Right renal pelvis (tissue), 4 donors: Measurements from ENCODE around the gene P2RX1. TPM values are rescaled to one million over a fixed set of nuclear protein-coding genes. Genes with fewer than 3 reads are reported as not detected.
"Not testable (repeated sequence)": the region's sequence is repeated elsewhere in the genome, so short reads cannot be mapped to it uniquely, and the experiment has no call there.

Source experiments
- DNase-seq, 4 donors: peaks; one replicate each; pipeline ENCODE4 v3.0.0-alpha.2; 2013; ENCODE audit warnings: low read depth in 4 of 4, low spot score in 3 of 4, missing footprints in 1 of 4
- polyA plus RNA-seq, 4 donors: library from polyadenylated mRNA; unstranded; fragments of 120-200 nt; gene quantifications; one replicate each; pipeline ENCODE4 v1.2.1, GENCODE V29; 2013; ENCODE audit not compliant: insufficient read length in 4 of 4

P2RX1 gene
- polyA plus RNA-seq, 4 donors = 0.87 to 1.6 (median 0.94) TPM

DNA sequence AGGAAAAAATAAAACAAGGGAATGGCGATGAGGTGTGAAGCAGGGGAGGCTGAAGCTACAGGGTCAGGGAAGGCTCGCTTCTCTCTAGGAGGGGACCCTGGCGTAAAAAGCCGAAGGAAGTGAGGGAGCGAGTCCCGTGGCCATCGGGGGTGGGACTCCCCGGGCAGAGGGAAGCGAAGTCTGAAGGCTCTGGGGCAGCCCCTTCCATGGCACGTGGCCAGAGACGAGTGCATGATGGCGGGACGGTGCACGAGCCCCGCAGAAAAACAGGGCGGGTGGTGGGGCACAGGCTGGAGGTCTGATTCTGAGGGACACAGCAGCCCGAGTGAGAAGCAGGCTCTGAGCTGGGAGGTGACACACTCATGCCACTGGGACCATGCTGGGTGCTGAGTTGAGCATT lies 49.2 kb downstream of the P2RX1 start:
- DNase-seq = no peak

DNA sequence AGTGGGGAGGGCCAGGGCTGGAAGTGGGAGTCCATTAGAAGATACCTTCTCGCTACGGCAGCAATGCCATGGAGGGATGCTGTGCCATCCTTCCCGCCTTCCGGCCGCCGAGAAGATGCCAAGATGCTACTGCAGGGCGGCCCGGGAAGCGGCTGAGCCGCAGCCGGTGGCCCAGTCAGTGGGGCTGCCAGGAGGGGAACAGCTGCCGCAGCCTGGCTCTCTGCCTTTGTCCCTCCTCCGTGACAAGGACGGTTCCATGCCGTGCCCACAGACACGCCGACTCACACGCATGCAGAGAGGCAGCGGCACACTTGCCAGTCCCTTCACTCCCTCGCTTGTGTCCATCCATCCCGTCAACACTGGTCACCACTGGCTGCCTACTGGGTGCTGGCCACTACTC lies 50.0 kb downstream of the P2RX1 start:
- DNase-seq = no peak

DNA sequence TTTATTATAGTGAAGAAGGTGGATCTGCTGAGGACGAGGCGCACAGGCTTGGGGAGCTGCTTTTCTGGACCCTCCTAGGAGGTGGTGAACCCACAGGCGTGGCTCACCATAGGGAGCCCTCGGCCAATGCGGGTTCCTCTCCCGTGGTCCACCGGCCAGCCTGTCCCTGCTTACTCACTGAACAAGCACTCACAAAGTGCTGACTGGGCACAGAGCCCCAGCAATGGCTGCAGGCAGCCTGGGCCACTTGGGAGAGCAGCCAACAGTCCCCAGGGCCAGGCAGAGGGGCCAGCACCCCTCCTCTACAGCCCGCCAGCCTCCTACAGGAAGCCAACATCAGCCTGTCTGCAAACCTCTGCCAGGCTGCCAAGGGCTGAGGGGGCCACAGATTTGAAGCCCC lies 51.1 kb downstream of the P2RX1 start:
- no peak for DNase-seq

DNA sequence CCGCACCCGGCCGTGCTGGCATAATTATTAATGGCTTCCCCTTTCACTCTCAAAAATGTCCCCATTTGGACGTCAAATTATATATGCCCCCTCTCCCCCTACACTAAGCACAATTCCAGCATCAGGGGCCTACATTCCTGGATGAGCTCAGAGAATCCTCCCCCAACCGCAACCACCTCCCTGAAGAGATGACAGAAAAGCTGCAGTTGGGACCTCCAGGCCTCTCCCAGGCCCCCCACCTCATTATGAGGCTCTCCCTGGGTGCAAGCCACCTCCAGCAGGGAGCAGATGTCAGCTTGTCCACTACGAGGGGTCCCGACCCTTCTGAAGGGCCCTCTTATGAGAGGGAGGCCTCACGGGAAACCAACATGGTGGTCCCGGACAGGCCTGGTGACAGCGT lies 51.7 kb downstream of the P2RX1 start:
- no peak for DNase-seq

DNA sequence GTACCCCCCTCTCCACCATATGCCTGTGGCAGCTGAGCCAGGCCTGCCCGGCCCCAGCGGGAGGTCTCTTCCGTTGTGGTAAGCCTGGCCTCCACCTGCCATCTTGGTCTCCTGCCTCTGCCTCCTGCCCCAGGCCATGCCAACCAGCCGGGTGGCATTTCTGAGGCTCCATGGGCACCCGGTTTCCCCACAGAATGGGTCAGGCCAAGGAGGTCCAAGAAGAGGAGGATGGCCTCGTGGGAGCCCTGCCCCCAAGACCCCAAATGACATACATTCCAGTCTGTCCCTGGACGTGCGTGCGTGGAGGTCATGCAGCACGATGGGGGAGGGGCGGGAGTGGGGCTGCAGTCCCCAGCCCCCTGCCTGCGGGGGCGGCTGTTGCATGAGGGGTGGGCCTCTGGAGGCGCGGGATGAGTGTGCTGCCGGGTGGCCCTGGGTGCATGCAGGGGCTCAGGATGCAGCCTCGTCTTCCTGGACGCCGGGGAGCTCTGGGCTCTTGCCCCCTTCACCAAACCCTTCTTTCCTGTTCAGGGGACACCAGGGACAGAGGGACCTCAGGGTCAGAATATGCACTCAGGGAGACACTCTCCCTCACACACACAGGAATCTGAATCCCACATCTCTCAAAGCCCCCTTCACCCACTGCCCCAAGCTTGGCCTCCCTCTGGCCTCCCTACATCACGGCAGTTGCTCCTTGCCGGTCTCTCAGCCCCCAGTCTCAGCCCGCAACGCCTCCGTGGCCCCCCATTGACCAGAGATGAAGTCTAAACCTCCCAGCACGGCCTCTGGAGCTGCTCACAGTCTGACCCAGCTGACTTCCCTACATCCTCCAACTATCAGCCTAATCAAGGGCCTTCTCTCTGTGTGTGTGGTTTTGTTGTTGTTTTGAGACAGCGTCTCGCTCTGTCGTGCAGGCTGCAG lies 54.2 kb downstream of the P2RX1 start:
- DNase-seq = no peak

DNA sequence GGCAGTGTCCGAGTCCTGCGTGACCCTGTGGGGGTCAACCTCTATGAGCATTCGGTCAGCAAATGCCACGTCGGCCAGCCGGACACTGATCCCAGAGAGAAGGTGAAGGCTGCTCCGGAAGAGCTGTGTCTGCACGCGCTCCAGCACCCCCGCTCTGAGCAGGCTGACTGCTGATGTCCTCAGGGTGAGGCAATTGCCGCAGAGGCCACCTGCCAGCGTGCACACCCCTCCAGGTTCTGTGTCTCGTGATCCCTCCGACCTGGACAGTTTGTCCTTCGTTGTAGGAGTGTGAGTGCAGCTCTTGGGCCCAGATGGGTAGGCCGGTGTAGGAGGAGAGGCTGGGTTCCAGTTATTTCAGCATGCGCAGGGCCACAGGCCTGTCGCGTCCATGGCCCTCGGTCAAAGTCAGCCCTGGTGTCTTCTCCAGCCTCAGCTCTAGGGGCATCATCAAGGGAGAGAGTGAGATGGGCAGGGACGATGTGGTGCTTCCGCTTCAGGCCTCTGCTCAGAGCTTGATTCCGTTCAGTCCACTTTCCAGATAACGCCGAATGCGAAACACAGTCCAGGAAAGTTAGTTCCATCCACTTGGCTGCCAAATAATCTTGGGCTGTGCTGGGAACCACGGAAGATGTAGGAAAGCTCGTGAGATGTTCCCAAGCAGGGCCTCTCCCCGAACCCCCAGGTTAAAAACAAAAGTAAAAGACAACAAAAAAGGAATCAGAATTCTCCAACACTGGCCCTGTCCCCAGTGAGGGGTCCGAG lies 55.1 kb downstream of the P2RX1 start:
- no peak for DNase-seq

DNA sequence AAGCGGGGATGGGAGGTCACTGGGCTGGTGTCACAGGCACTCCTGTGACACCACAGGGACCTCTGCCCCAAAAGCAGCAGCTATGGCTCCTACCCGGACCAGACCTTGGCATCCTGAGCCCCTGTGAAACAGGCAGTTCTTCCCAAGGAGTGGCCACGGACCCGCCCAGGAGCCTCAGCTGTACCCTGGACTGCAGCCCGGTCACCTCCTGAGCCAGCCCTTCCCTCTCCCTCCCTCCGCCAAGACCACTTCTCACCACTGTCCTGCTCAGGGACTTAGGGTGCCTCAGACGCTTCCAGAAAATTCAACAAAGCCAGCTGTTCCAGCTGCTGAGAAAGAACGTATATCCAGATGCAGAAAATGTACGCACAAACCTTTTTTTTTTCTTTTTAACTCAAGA lies 56.3 kb downstream of the P2RX1 start:
- no peak for DNase-seq

DNA sequence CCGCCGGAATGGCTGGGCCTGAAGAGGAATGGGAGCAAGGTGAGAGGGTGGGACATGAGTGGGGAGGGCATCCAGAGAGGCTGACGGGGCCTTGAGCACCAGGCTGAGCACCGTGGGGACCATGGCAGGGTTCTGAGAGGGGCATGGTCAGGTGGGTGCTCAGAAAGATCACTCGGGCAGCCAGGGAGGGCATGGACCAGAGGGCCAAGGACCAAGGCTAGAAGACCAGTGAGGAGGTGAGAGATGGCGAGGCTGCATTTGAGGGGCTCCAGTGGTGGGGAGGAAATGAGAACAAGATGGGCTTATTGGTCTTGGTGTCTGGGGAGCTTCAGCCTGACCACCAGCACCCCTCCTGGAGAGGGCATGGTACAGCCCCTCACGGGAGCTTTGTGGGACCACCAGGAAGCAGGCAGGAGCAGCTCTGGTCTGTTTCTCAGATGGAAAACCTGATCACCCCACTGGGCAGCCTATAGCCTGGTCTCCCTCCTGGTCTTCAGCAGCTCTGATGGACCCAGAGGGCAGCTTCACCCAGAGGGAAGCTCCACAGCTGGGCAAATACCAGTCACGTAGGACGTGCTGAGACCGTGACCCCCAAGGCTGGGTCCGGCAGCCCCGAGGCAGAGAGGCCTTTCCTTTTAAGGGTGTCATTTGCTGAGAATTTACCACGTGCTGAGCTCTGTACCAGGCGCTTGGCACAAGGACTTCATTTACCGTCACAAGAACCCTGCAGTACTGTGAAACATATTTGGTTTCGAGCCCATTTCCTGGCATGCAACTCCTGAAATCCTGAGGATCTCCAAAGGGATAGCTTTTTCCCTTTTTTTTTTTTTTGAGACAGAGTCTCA lies 58.8 kb downstream of the P2RX1 start:
- no peak for DNase-seq

DNA sequence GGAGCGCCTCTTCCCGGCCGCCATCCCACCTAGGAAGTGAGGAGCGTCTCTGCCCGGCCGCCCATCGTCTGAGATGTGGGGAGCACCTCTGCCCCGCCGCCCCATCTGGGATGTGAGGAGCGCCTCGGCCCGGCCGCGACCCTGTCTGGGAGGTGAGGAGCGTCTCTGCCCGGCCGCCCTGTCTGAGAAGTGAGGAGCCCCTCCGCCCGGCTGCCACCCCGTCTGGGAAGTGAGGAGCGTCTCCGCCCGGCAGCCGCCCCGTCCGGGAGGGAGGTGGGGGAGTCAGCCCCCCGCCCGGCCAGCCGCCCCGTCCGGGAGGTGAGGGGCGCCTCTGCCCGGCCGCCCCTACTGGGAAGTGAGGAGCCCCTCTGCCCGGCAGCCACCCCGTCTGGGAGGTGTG lies 62.1 kb downstream of the P2RX1 start:
- not testable (repeated sequence) for DNase-seq

DNA sequence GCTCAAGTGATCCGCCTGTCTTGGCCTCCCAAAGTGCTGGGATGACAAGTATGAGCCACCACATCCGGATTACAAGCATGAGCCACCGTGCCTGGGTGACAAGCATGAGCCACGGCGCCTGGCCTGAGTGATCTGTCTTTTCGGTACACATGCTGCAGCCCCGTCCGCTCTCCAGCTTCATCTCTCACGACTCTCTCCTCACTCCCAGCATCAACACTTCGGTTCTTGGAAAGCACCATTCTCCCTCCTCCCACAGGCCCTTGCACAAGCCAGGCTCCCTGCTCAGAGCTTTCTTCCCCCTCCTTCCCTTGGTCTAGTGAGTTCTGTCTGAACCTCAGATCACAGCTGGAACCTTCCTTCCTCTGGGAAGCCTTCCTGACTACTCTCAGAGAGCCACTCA lies 63.7 kb downstream of the P2RX1 start:
- no peak for DNase-seq

DNA sequence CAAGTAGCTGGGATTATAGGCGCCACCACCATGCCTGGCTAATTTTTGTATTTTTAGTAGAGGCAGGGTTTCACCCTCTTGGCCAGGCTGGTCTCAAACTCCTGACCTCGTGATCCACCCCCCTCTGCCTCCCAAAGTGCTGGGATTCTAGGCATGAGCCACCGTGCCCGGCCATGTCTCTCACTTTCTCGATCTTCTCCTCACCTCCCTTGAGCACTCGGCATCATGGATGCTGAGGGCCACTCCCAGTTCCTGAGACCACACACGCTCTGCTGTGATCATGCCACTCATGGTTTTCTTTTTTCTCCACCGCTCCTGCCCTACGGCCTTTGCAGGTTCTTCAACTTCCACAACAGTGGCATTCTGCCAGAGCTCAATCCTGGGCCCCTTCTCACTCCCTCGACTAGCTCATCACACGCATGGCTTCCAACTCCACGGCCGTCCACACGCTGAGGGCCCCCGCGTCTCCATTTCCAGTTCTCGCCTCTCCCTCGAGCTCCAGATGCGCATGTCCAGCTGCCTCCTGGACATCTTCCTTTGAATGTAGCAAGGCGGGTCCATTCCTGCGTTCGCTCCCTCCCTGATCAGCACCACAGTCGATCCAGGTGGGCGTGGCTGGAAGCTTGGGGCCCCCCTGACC lies 64.7 kb downstream of the P2RX1 start:
- no peak for DNase-seq

DNA sequence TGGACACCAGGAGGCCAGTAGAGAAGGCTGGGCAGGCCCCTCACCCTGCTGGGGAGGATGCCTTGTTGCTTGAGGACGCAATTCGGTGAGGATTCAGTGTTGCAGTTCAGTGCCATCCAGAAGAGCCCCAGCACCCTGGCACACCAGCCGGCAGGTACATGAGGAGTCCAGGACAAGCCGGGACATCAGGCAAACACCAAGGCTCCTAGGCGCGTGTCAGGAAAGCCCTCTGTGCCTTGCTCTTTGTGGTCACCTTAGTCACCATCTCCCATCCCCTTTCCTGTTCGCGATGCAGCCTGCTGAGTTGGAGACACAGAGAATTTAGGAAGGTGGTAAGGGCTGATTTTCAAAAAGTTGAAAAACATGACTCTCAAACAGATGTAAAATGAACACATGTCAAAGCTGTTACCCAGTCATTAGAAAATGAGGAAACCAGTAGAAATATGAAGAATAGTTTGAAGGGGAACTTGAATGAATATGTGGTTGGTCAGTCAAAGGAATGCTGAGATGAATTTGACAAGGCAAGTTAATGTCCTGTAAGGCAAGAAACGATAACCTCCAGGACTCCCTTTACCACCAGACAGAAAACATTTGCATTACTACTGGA lies 67.9 kb downstream of the P2RX1 start:
- no peak for DNase-seq

DNA sequence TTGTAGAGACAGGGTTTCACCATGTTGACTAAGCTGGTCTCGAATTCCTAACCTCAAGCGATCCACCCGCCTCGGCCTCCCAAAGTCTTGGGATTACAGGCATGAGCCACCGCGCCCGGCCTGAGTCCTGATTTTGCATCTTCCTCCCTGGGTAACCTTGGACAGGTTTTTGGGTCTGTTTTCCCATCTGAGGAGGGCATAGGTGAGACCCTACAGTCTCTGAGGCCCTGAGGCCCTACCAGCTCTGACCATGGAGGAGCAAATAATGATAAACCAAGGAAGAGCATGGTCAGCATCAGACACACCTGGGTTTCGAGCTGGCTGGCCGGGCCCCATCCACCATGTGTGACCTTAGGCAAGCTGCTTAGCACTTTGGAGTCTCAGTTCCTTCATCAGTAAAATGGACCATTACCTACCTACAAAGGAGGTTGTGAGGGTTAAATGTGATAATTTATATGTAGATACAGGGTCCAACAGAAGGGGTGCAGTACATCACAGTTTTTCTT lies 69.0 kb downstream of the P2RX1 start:
- no peak for DNase-seq

Other genes starting within 250 kb of the P2RX1 start
- 100 to 1,000 TPM in 2 of 4 donors, 10 to 100 TPM in 2; 97.5 to 110 (median 104) TPM for gene TAX1BP3, start 247.9 kb downstream of the P2RX1 start, polyA plus RNA-seq
- gene EMC6, start 247.7 kb downstream of the P2RX1 start, polyA plus RNA-seq = 10 to 100 TPM; 30.2 to 38.4 (median 31.1) TPM
- 1 to 10 TPM; 1.3 to 1.7 (median 1.4) TPM for gene P2RX5, start 220.3 kb downstream of the P2RX1 start, polyA plus RNA-seq
- 1 to 10 TPM; 2.9 to 3.9 (median 3.4) TPM for gene HASPIN, start 192.6 kb downstream of the P2RX1 start, polyA plus RNA-seq
- 10 to 100 TPM; 33.5 to 40.4 (median 39.3) TPM for gene ITGAE, start 115.3 kb downstream of the P2RX1 start, polyA plus RNA-seq
- 10 to 100 TPM; 69.0 to 91.3 (median 79.4) TPM for gene NCBP3, start 70.2 kb downstream of the P2RX1 start, polyA plus RNA-seq
- 1 to 10 TPM; 3.8 to 4.7 (median 4.1) TPM for gene CAMKK1, start 23.4 kb downstream of the P2RX1 start, polyA plus RNA-seq
- 1 to 10 TPM; 3.2 to 6.4 (median 5.2) TPM for gene ATP2A3, start 48.0 kb upstream of the P2RX1 start, polyA plus RNA-seq
- 10 to 100 TPM; 19.5 to 23.7 (median 21.0) TPM for gene ZZEF1, start 226.6 kb upstream of the P2RX1 start, polyA plus RNA-seq
- gene CYB5D2, start 226.7 kb upstream of the P2RX1 start, polyA plus RNA-seq = 10 to 100 TPM; 28.1 to 34.7 (median 30.6) TPM